ENCODE measurements around the gene SORCS2. TPM values are rescaled to one million over a fixed set of nuclear protein-coding genes. Genes with fewer than 3 reads are reported as not detected.
A peak's percentile ranks its signal among the peaks of the same experiment; 100 is the strongest.

SORCS2 gene
- total RNA-seq, 4 donors from 2014 or later = 0.26 to 17.1 (median 2.9) TPM

DNA sequence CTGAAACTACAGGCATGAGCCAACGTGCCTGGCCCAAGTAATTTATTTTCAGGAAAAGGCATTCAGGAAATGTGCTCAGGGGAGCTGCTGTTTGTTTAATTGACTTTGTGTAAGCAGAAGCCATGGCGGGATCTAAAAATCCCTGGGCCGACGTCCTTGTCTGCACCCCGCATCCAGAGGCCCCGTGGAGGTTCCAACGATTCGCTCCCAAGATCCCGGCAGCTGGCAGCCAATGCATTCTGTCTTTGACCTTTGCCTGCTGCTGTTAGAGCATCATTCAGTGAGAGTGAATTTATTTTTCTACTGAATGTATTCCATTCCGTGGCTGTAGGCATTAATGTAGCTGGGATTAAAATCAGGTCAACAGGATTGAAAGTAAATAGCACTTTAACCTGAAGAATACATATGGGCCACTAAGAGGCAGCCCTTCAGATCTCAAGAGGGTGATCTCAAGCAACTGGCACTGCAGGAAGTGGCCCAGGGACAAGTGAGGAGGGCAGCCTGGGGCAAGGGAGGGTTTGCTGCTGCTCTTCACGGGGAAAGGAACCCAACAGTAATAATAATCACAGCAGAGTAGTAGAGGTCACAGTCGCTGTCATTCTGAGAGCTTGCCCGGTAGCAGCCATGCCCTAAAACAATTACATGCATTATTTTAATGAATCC lies 167.2 kb downstream of the SORCS2 start:
- intact Hi-C loops (cut with DNase I; ENCODE audit: low total_unique reads) = no loop called here

DNA sequence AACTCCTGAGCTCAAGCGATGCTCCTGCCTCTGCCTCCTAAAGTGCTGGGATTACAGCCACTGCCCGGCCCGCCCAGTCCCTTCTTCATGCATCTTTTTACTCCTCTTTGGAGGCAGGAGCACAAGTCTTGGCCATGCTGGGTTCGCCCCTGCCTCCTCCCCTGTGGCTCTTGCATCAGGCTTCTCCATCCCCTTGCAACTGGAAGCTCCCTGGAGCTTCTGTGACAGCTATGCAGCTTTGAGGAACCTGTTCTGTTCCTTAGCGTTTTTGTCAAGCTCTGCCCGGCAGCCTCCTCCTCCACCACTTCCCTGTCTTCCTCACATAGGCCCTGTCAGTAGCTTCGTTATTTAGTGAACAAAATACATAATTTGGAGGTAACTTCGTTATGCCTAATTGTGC lies 168.5 kb downstream of the SORCS2 start:
- intact Hi-C loops (cut with DNase I; ENCODE audit: low total_unique reads) = no loop called here
- no peaks in the 10 kb centered on the region for H3K36me3 ChIP-seq
- no peaks in the 10 kb centered on the region for H3K27me3 ChIP-seq
- no peak overlapping the region for H3K27ac ChIP-seq
- no peaks in the 10 kb centered on the region for H3K4me1 ChIP-seq
- no peak for DNase-seq
- H3K4me3 ChIP-seq = no peak overlapping the region
- H3K9me3 ChIP-seq = no peaks in the 10 kb centered on the region
- TF ChIP-seq, protein P1, sequence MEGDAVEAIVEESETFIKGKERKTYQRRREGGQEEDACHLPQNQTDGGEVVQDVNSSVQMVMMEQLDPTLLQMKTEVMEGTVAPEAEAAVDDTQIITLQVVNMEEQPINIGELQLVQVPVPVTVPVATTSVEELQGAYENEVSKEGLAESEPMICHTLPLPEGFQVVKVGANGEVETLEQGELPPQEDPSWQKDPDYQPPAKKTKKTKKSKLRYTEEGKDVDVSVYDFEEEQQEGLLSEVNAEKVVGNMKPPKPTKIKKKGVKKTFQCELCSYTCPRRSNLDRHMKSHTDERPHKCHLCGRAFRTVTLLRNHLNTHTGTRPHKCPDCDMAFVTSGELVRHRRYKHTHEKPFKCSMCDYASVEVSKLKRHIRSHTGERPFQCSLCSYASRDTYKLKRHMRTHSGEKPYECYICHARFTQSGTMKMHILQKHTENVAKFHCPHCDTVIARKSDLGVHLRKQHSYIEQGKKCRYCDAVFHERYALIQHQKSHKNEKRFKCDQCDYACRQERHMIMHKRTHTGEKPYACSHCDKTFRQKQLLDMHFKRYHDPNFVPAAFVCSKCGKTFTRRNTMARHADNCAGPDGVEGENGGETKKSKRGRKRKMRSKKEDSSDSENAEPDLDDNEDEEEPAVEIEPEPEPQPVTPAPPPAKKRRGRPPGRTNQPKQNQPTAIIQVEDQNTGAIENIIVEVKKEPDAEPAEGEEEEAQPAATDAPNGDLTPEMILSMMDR (IDR thresholded peaks at IDR 0.05) = no peak
- TF ChIP-seq POLR2A (IDR thresholded peaks at IDR 0.05) = no peak

More for the DNA sequence above, 167.2 kb downstream of the SORCS2 start:
- no peaks in the 10 kb centered on the region for H3K27me3 ChIP-seq
- H3K9me3 ChIP-seq = no peaks in the 10 kb centered on the region
- no peaks in the 10 kb centered on the region for H3K36me3 ChIP-seq
- H3K4me1 ChIP-seq = no peaks in the 10 kb centered on the region
- TF ChIP-seq, protein P1 (IDR thresholded peaks at IDR 0.05) = no peak
- no peak for TF ChIP-seq POLR2A (IDR thresholded peaks at IDR 0.05)
- no peak overlapping the region for H3K27ac ChIP-seq
- DNase-seq = no peak
- H3K4me3 ChIP-seq = no peak overlapping the region

DNA sequence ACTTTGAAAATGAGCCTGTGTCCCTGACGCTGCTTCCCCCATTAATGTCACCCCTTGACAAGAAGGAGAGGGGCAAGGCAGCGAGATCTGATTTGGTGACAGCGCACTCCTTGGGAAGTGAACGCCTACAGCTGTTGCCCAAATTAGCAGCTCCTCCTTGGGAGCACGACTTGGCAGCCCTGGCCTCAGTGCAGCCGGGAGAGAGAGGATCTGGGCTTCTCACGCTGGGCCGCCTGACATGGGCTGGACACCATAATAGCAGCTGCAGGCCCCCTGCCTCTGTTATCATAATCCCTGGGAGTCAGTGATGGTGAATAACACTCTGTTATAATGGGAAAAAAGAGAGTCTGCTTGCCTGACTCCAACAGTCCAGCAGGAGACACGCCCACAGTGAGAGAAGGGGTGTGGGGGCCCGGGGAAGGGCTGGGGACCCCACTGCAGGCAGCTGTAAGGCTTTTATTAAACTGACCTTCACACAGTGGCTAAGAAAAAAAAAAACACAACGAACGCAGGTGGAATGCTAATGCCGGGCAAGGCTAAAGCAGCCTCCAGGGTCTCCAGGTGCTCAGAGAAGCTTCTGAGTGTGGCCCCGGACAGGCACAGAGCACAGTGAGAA lies 169.1 kb downstream of the SORCS2 start:
- H3K9me3 ChIP-seq = no peaks in the 10 kb centered on the region
- no peak overlapping the region for H3K27ac ChIP-seq
- H3K4me3 ChIP-seq = no peak overlapping the region
- no peaks in the 10 kb centered on the region for H3K4me1 ChIP-seq
- DNase-seq = peak in 1 of 2 donors; percentile 46
- TF ChIP-seq, protein P1 (IDR thresholded peaks at IDR 0.05) = no peak
- no peaks in the 10 kb centered on the region for H3K27me3 ChIP-seq
- intact Hi-C loops (cut with DNase I; ENCODE audit: low total_unique reads) = no loop called here
- no peaks in the 10 kb centered on the region for H3K36me3 ChIP-seq

DNA sequence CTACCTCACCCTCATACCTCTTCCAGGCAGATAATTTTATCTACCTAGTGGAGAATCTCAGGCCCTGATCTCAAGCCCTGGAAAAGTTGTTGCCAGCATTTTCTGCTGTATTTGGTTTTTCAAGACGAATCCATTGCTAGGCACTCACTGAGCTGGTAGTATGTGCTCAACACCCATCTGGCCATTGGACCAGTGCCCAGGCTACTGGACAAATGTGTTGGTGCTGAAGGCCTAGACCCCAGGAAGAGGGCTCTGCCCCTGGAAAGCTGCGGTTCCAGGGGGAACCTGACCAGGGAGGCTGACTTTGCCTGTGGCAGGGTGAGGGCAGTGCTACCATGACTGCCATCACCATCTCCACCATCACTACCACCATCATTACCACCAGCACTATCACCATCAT lies 170.0 kb downstream of the SORCS2 start:
- no peaks in the 10 kb centered on the region for H3K36me3 ChIP-seq
- no peak overlapping the region for H3K4me3 ChIP-seq
- intact Hi-C loops (cut with DNase I; ENCODE audit: low total_unique reads) = no loop called here
- H3K27ac ChIP-seq = no peak overlapping the region
- no peaks in the 10 kb centered on the region for H3K27me3 ChIP-seq
- no peaks in the 10 kb centered on the region for H3K4me1 ChIP-seq
- no peak for DNase-seq
- no peaks in the 10 kb centered on the region for H3K9me3 ChIP-seq
- no peak for TF ChIP-seq POLR2A (IDR thresholded peaks at IDR 0.05)
- TF ChIP-seq, protein P1 (IDR thresholded peaks at IDR 0.05) = no peak

DNA sequence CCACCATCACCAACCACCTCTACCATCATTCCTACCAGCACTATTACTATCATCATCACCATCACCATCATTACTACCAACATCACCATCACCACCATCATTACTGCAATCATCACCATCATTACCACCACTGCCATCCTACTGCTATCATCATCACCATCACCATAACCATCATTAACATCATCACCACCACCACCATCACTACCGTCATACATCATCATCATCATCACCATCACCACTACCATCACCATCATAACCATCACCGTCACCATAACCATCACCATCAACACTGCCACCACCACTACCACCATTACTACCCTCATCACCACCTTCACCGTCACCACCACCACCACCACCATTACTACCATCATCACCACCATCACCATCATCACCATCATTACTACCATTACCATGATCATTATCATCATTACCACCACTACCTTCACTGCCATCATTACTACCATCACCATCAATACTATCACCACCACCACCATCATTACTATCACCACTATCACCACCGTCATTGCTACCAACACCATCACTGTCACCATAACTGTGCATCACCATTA lies 170.6 kb downstream of the SORCS2 start:
- no peaks in the 10 kb centered on the region for H3K4me1 ChIP-seq
- H3K27ac ChIP-seq = no peak overlapping the region
- intact Hi-C loops (cut with DNase I; ENCODE audit: low total_unique reads) = no loop called here
- H3K9me3 ChIP-seq = no peaks in the 10 kb centered on the region
- no peak overlapping the region for H3K4me3 ChIP-seq
- no peaks in the 10 kb centered on the region for H3K27me3 ChIP-seq
- no peak for DNase-seq
- no peaks in the 10 kb centered on the region for H3K36me3 ChIP-seq
- no peak for TF ChIP-seq POLR2A (IDR thresholded peaks at IDR 0.05)
- TF ChIP-seq, protein P1 (IDR thresholded peaks at IDR 0.05) = no peak

All from uterus (tissue), 4 donors.